ENCODE measurements around the gene SLC25A47. TPM values are rescaled to one million over a fixed set of nuclear protein-coding genes. Genes with fewer than 3 reads are reported as not detected.
A peak's percentile ranks its signal among the peaks of the same experiment; 100 is the strongest.

The SLC25A47 gene
- total and polyA plus RNA-seq, 7 donors: 0.22 TPM; not detected in 6

DNA sequence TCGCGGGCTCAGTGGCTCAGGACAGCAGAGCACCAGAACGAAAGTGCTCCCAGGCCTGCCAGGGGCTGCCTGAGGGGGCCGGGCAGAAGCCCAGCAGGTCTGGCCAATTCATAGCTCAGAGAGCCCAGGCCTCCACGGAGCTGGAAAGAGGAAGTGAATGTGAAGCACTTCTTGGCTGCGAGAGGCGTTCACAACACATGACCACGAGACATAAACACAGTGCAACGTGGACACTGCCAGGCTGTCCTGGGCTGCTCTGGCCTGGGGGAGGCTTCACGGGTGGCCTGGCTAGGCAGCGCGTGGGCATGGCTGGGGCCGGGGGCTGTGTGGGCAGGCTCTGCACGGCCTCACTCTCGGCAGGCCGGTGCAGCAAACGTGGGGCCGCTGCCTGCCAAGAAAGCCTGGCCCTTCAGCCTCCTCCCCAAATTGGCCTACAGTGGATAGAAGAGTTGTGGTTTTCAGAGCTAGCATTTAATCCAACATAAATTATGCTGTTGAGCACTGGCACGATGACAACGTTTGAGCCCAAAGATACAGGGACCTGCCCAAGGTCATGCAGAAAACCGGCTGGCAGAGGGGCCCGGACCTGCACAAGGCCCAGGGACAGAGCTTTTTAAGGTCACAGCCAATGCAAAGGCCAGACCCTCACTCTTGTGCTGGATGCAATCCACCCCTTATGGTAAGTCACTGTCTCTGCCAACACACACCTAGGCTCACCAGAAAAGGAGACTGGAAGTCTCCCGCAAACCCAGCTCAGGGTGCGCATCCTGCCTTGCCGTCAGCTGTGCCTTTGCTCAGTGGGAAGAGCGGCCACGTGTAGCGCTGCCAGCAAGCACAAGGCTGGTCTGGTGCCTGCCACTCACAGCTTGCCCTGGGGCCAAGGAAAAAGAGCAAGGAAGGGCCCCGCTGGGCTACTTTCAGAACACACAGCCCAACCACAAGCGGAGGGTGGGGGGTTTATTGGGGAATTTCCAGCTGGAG lies 25.5 kb upstream of the SLC25A47 start:
- Histone ChIP-seq H3K9me3 (no peaks in the 10 kb centered on the region), H3K27ac (peak overlapping the region; percentile 64 to 88 (median 86)), H3K4me1 (peaks cover 0 to 41% (median 35%) of the 10 kb centered on the region in 4 donors), H3K36me3 (peaks cover 0 to 5% (median 0%) of the 10 kb centered on the region in 4 donors), H3K4me3 (peak overlapping the region in 3 of 4 donors; percentile 20 to 32 (median 29)), H3K27me3 (no peaks in the 10 kb centered on the region)
- TF ChIP-seq POLR2A (IDR thresholded peaks at IDR 0.05): no peak
- TF ChIP-seq POLR2AphosphoS5 (IDR thresholded peaks at IDR 0.05): peak; percentile 55 to 91 (median 75)
- TF ChIP-seq EP300 (IDR thresholded peaks at IDR 0.05): peak in 2 of 4 donors; percentile 54 to 78
- TF ChIP-seq, protein P1, sequence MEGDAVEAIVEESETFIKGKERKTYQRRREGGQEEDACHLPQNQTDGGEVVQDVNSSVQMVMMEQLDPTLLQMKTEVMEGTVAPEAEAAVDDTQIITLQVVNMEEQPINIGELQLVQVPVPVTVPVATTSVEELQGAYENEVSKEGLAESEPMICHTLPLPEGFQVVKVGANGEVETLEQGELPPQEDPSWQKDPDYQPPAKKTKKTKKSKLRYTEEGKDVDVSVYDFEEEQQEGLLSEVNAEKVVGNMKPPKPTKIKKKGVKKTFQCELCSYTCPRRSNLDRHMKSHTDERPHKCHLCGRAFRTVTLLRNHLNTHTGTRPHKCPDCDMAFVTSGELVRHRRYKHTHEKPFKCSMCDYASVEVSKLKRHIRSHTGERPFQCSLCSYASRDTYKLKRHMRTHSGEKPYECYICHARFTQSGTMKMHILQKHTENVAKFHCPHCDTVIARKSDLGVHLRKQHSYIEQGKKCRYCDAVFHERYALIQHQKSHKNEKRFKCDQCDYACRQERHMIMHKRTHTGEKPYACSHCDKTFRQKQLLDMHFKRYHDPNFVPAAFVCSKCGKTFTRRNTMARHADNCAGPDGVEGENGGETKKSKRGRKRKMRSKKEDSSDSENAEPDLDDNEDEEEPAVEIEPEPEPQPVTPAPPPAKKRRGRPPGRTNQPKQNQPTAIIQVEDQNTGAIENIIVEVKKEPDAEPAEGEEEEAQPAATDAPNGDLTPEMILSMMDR (IDR thresholded peaks at IDR 0.05): no peak
- intact Hi-C loops (cut with DNase I): no loop called here
- WGBS, 2 donors: 57 to 77% methylated on average over 30 of the region's 30 CpGs
- DNase-seq: peak; percentile 96

DNA sequence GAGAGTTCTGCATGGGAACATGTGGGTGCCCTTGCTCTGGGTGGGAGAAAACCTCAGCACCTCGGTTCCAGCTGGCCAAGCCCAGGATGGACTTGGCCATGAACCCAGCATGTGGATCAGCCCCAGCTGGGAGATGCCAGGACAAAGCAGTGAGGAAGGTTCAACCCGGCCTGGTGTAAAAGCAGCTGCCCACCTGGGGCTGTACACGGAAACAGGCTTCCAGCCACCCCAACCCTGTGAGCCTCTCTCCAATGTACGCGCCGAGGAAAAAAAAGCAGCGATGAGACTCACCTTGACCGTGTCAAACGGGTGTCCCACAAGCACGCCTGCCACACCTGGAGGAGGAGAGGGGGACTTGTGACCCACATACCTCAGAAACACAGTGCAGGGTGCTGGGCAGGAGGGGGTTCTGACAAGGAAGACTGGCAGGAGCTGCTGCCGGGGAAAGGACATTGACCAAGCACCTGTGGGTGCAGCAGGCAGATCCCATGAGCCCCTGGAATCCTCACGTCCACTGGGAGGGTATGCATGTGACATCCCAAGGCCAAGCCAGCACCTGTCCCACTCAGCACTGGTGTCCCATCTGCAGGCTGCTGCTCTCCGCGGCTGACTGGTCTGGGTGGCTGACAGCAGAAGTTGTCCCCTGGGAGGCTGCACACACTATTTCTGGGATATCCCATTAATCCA lies 24.4 kb upstream of the SLC25A47 start:
- H3K36me3 ChIP-seq: no peaks in the 10 kb centered on the region
- no peaks in the 10 kb centered on the region for H3K9me3 ChIP-seq
- TF ChIP-seq, protein P1 (IDR thresholded peaks at IDR 0.05): no peak
- TF ChIP-seq POLR2A (IDR thresholded peaks at IDR 0.05) (no peak), EP300 (IDR thresholded peaks at IDR 0.05) (no peak), POLR2AphosphoS5 (IDR thresholded peaks at IDR 0.05) (no peak)
- no peaks in the 10 kb centered on the region for H3K27me3 ChIP-seq
- peak overlapping the region; percentile 64 to 88 (median 86) for H3K27ac ChIP-seq
- peak; percentile 65 for DNase-seq
- peaks cover 0 to 40% (median 35%) of the 10 kb centered on the region in 4 donors for H3K4me1 ChIP-seq
- H3K4me3 ChIP-seq: no peak overlapping the region
- WGBS, 2 donors: 92% methylated on average over 14 of the region's 14 CpGs
- intact Hi-C loops (cut with DNase I): no loop called here

DNA sequence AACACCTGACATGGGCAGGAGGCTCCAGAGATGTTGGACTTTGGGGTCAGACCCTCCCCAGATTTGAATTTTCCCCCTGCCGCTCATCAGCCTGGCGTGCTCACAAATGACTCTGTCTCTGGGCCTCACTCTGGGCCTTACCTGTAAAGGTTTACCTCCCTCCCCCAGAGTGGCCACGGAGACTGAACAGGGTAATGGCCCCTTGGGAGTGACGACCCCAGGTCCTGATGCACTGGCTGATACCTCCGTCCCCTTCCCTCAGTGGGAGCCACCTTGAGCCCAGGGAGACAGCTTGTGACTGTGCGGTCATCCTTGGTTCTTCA lies 23.9 kb upstream of the SLC25A47 start:
- intact Hi-C loops (cut with DNase I): no loop called here

DNA sequence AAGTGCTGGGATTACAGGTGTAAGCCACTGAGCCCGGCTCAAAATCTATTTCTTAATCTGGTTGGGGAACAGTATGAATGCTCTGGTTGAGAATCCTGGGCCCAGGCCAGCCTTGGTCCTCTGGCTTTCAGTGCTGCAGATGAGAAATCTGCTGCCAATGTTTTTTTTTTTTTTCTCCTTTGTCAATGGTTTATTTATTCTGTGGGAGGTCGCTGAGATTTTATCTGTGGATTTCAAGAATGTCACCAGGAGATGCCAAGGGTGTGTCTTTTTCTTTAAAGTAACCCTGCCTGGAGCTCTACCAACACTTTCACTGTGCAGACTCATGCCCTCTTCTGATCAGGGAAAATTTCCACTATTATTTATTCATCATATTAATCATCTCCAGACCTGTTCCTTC lies 20.5 kb upstream of the SLC25A47 start:
- DNase-seq: no peak
- no peak overlapping the region for H3K4me3 ChIP-seq
- H3K36me3 ChIP-seq: no peaks in the 10 kb centered on the region
- 37 to 45% methylated on average over 2 of the region's 2 CpGs for WGBS, 2 donors
- no peak for TF ChIP-seq POLR2AphosphoS5 (IDR thresholded peaks at IDR 0.05)
- no peak for TF ChIP-seq POLR2A (IDR thresholded peaks at IDR 0.05)
- TF ChIP-seq, protein P1 (IDR thresholded peaks at IDR 0.05): no peak
- no peak for TF ChIP-seq EP300 (IDR thresholded peaks at IDR 0.05)
- H3K27ac ChIP-seq: no peak overlapping the region
- no peaks in the 10 kb centered on the region for H3K27me3 ChIP-seq
- intact Hi-C loops (cut with DNase I): no loop called here
- H3K4me1 ChIP-seq: peaks cover 0 to 47% (median 42%) of the 10 kb centered on the region in 4 donors
- no peaks in the 10 kb centered on the region for H3K9me3 ChIP-seq

More for the DNA sequence above, 23.9 kb upstream of the SLC25A47 start:
- H3K27ac ChIP-seq: peak overlapping the region in 2 of 4 donors; percentile 19 to 30
- H3K4me1 ChIP-seq: peaks cover 0 to 42% (median 34%) of the 10 kb centered on the region in 4 donors
- TF ChIP-seq, protein P1 (IDR thresholded peaks at IDR 0.05): no peak
- TF ChIP-seq POLR2AphosphoS5 (IDR thresholded peaks at IDR 0.05) (no peak), EP300 (IDR thresholded peaks at IDR 0.05) (no peak), POLR2A (IDR thresholded peaks at IDR 0.05) (no peak)
- WGBS, 2 donors: 96% methylated on average over 6 of the region's 6 CpGs
- DNase-seq: peak; percentile 59
- H3K36me3 ChIP-seq: no peaks in the 10 kb centered on the region
- no peaks in the 10 kb centered on the region for H3K27me3 ChIP-seq
- H3K4me3 ChIP-seq: no peak overlapping the region
- no peaks in the 10 kb centered on the region for H3K9me3 ChIP-seq

Data from sigmoid colon (tissue), 7 donors.